HCT116 (cell line): ENCODE results near the gene FNBP1L.

Experiments
- EZH2 ChIP-seq: fragments of 200-600 bp; sonication (generic); IDR thresholded peaks from 2 replicates; pipeline ENCODE4 v1.6.1; 2017; ENCODE audit warnings: antibody characterized with exemption, mixed run types
- EZH2phosphoT487 ChIP-seq: fragments of 200-600 bp; IDR thresholded peaks from 2 replicates; pipeline ENCODE4 v1.6.1; 2018; ENCODE audit warnings: antibody characterized with exemption, borderline replicate concordance
- POLR2A ChIP-seq: IDR thresholded peaks from 2 replicates; pipeline ENCODE4 v1.7.0; 2011; ENCODE audit warnings: borderline replicate concordance; ENCODE audit not compliant: insufficient read depth, insufficient read length; ENCODE audit errors: extremely low read depth
- TF ChIP-seq, protein P1 (sequence below), 3 experiments: fragments of 200-600 bp in 1 of 3; sonication (generic) in 1 of 3; IDR thresholded peaks in 2 of 3; conservative IDR thresholded peaks in 1 of 3; 2 replicates each; pipeline ENCODE4 v1.5.1; 2012 to 2017; ENCODE audit warnings: low read depth in 2 of 3, low read length in 2 of 3, antibody characterized with exemption in 1 of 3, borderline replicate concordance in 1 of 3, control low read depth in 1 of 3, mild to moderate bottlenecking in 1 of 3, mixed read lengths in 1 of 3, mixed run types in 1 of 3, moderate library complexity in 1 of 3; ENCODE audit not compliant: insufficient read depth in 1 of 3
- TF ChIP-seq, protein P2 (sequence below): IDR thresholded peaks from 2 replicates; pipeline ENCODE4 v1.6.1; 2012

DNA sequence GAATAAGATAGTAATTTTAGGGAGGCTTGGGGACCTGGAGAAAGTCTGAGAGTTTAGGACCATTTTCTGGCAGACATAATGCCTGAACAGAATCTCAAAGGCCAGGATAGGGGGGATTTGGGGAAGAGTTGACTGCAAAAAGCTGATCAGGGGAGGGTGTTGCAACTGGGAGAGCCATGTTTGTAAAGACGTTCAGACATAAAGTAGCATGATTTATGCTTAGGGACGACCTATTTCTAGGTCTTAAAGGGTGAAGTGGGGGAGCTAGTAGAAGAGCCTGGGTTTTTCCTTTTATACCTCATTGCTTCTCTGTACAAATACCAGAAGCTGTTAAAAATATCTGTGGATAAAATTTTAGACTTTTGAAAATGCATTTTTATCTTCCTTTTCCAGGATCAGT, 51.2 kb downstream of the FNBP1L start:
- TF ChIP-seq, protein P1, sequence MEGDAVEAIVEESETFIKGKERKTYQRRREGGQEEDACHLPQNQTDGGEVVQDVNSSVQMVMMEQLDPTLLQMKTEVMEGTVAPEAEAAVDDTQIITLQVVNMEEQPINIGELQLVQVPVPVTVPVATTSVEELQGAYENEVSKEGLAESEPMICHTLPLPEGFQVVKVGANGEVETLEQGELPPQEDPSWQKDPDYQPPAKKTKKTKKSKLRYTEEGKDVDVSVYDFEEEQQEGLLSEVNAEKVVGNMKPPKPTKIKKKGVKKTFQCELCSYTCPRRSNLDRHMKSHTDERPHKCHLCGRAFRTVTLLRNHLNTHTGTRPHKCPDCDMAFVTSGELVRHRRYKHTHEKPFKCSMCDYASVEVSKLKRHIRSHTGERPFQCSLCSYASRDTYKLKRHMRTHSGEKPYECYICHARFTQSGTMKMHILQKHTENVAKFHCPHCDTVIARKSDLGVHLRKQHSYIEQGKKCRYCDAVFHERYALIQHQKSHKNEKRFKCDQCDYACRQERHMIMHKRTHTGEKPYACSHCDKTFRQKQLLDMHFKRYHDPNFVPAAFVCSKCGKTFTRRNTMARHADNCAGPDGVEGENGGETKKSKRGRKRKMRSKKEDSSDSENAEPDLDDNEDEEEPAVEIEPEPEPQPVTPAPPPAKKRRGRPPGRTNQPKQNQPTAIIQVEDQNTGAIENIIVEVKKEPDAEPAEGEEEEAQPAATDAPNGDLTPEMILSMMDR (IDR thresholded peaks at IDR 0.05 in 2 of 3, conservative IDR thresholded peaks at IDR 0.05 in 1 of 3; ENCODE audit: borderline replicate concordance in 1 of 3, insufficient read depth in 1 of 3, low read depth in 2 of 3, low read length in 2 of 3), result no peak
- TF ChIP-seq POLR2A (no peak), EZH2 (no peak), EZH2phosphoT487 (no peak)
- TF ChIP-seq, protein P2, sequence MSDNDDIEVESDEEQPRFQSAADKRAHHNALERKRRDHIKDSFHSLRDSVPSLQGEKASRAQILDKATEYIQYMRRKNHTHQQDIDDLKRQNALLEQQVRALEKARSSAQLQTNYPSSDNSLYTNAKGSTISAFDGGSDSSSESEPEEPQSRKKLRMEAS, result no peak
